Ramos (cell line): ENCODE measurements around the gene TK2.

Source experiments
- in situ Hi-C: fragments of 300-500 bp; cut with MboI; formaldehyde crosslinking; loops from one replicate; pipeline ENCODE4 v1.14.3; 2022; ENCODE audit warnings: low sequenced_read_pairs; ENCODE audit not compliant: unreplicated experiment

Gene TK2

GRCh38 chr16:66548868-66549267 lies 1.1 kb downstream of the TK2 start:
- in situ Hi-C loops = no loop called here

GRCh38 chr16:66548068-66548467 lies 1.9 kb downstream of the TK2 start:
- in situ Hi-C loops = no loop called here

- in situ Hi-C loops = no loop called here
These were observed 2.6 kb downstream of the TK2 start for GRCh38 chr16:66547101-66547989.

GRCh38 chr16:66544016-66544757 lies 5.7 kb downstream of the TK2 start:
- in situ Hi-C loops = no loop called here

- in situ Hi-C loops = no loop called here
These were observed 6.4 kb downstream of the TK2 start for GRCh38 chr16:66543541-66543940.

GRCh38 chr16:66542396-66542795 lies 7.5 kb downstream of the TK2 start:
- in situ Hi-C loops = no loop called here

GRCh38 chr16:66541388-66542355 lies 8.2 kb downstream of the TK2 start:
- in situ Hi-C loops = no loop called here

- in situ Hi-C loops = no loop called here
These were observed 10.1 kb downstream of the TK2 start for GRCh38 chr16:66539623-66540469.

- in situ Hi-C loops = no loop called here
These were observed 11.0 kb downstream of the TK2 start for GRCh38 chr16:66538910-66539309.

GRCh38 chr16:66537236-66537635 lies 12.7 kb downstream of the TK2 start:
- in situ Hi-C loops = no loop called here

GRCh38 chr16:66536525-66536924 lies 13.4 kb downstream of the TK2 start:
- in situ Hi-C loops = no loop called here

GRCh38 chr16:66534376-66534799 lies 15.5 kb downstream of the TK2 start:
- in situ Hi-C loops = no loop called here

GRCh38 chr16:66529475-66529874 lies 20.4 kb downstream of the TK2 start:
- in situ Hi-C loops = no loop called here

GRCh38 chr16:66528294-66528693 lies 21.6 kb downstream of the TK2 start:
- in situ Hi-C loops = no loop called here

GRCh38 chr16:66525396-66526180 lies 24.3 kb downstream of the TK2 start:
- in situ Hi-C loops = no loop called here

GRCh38 chr16:66524601-66525164 lies 25.2 kb downstream of the TK2 start:
- in situ Hi-C loops = no loop called here

GRCh38 chr16:66523861-66524354 lies 26.0 kb downstream of the TK2 start:
- in situ Hi-C loops = no loop called here
